ENCODE results near the gene LRP1. TPM values are rescaled to one million over a fixed set of nuclear protein-coding genes. Genes with fewer than 3 reads are reported as not detected.
A peak's percentile ranks its signal among the peaks of the same experiment; 100 is the strongest.

The LRP1 gene
- total RNA-seq, 1 donor from 2014 or later, result 277 TPM

DNA sequence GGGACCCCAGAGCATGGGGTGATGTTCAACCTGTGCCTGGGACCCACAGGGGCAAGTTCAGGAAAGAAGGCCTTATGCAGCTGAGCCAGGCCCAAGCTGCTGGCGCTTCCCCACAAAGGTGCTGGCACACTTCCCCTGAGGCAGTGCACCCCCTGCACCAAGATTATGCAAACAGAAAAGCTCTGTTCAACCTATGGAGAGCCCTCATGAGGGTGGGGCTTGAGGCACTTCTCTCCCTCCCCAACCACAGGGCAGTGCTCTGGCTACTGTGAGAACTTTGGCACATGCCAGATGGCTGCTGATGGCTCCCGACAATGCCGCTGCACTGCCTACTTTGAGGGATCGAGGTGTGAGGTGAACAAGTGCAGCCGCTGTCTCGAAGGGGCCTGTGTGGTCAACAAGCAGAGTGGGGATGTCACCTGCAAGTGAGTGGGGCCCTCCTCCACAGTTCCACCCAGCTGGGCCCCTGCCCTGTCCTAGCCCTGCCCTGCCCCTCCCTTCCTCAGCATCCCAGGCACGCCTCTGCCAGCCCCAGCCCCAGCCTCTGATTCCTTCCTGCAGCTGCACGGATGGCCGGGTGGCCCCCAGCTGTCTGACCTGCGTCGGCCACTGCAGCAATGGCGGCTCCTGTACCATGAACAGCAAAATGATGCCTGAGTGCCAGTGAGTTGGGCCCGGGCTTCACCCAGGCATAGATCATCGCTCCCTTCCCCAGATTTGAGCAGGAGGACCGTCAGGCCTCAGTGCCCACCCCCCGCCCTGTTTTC lies 82.8 kb downstream of the LRP1 start:
- no peak for DNase-seq (ENCODE audit: low spot score)

DNA sequence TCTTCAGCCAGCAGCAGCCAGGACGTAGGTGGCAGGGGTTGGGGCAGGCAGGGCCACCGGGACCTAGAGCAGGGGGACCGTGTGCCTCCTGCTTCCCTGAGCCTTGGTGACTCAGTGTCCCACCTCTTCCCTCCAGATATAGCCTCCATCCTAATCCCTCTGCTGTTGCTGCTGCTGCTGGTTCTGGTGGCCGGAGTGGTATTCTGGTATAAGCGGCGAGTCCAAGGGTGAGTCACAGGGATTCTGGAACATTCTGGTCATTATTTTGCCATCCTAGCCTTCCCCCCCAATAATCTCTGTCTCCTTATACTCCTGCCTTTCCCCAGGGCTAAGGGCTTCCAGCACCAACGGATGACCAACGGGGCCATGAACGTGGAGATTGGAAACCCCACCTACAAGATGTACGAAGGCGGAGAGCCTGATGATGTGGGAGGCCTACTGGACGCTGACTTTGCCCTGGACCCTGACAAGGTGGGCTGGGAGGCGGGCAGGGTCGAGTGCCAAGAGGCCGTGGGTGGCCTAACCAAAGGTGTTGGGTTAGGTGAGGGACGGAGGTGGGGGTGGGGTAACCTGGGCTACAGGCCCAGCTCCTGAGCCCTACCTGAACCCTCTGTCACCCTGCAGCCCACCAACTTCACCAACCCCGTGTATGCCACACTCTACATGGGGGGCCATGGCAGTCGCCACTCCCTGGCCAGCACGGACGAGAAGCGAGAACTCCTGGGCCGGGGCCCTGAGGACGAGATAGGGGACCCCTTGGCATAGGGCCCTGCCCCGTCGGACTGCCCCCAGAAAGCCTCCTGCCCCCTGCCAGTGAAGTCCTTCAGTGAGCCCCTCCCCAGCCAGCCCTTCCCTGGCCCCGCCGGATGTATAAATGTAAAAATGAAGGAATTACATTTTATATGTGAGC lies 83.8 kb downstream of the LRP1 start:
- DNase-seq (ENCODE audit: low spot score), result no peak

DNA sequence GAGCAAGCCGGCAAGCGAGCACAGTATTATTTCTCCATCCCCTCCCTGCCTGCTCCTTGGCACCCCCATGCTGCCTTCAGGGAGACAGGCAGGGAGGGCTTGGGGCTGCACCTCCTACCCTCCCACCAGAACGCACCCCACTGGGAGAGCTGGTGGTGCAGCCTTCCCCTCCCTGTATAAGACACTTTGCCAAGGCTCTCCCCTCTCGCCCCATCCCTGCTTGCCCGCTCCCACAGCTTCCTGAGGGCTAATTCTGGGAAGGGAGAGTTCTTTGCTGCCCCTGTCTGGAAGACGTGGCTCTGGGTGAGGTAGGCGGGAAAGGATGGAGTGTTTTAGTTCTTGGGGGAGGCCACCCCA lies 84.4 kb downstream of the LRP1 start:
- DNase-seq (ENCODE audit: low spot score), result no peak

DNA sequence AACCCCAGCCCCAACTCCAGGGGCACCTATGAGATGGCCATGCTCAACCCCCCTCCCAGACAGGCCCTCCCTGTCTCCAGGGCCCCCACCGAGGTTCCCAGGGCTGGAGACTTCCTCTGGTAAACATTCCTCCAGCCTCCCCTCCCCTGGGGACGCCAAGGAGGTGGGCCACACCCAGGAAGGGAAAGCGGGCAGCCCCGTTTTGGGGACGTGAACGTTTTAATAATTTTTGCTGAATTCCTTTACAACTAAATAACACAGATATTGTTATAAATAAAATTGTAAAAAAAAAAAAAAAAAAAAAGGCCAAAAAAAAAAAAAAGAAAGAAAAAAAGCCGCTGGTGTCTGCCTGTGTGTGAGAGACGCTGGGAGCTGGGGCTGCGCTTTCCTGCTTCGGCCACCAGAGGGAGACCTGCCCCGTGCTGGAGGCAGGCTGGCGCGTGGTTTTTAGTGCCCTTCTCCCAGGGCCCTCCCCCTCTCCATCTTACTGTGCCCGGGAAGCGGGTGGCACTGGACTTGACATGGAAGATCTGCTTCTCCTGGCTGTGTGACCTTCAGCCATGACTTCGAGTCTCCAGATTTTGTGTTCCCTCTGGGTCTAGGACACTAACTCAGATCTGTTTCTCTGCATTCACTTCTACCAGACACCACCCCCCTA lies 84.9 kb downstream of the LRP1 start:
- DNase-seq (ENCODE audit: low spot score), result peak; percentile 90

DNA sequence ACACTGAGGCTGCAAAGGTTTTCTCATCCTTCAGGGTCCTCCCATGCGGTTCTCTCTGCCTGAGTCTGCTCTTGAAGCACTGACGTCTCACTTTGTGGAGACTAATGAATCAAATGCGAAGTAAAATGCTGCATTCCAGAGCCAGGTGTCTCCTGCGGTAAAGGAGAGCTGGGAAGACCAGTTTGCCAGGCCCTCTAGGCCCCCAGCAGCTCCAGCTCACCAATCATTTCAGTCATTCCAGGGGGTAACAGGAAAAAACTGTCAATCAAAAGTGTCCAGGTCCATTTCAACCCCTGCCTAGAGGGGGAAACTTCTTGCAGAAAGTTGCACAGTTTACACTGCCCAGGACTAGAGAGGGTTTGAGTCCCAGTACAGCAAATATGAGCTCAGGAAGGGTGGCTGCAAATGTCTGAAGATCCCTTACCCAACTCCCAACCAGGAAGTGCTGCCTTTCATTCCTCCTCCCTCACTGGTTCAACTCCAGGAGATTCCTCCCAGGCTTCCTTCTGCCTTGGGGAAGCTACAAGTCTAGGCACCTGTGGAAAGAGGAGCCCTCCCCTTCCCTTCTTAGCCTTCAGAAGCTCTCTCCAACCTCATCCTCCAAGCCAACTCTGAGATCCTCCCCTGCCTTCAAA lies 85.6 kb downstream of the LRP1 start:
- peak; percentile 60 for DNase-seq (ENCODE audit: low spot score)

DNA sequence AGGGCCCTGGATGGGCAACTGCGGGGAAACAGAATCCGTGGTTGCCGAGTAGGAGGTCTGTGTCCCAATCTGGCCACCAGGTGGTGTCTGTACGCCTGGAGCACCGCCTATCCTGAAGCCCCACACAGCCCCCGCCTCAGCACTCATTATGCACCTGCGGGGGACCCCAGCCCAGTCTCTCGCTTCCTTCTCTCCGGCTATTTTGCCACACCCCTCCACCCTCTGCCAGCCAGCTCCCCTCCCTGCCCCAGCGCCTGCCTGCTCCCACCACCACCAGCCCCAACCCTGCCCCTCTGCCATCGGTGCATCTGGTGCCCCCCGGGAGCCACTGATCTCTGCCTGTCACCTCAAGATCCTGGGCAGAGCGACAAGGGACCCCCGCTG lies 86.1 kb downstream of the LRP1 start:
- DNase-seq (ENCODE audit: low spot score), result peak; percentile 65

DNA sequence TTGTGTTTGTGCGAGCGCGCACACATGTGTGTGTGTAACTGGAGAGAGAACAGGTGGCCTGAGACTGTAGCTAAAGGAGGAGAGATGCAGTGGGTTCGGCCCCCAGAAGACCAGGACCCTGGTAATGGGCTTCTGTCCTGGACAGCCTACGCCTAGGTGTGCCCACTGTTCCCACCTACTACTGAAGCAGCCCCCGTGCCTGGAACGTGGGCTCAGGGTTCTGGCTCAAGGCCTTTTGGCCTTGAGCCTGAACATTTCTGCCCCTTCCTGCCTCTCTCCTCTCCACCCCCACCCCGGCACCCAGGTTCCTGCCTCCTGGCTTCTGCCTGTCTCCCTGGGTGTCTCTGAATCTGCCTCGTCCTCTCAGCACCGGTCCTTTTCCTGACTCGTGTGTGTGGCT lies 86.8 kb downstream of the LRP1 start:
- no peak for DNase-seq (ENCODE audit: low spot score)

DNA sequence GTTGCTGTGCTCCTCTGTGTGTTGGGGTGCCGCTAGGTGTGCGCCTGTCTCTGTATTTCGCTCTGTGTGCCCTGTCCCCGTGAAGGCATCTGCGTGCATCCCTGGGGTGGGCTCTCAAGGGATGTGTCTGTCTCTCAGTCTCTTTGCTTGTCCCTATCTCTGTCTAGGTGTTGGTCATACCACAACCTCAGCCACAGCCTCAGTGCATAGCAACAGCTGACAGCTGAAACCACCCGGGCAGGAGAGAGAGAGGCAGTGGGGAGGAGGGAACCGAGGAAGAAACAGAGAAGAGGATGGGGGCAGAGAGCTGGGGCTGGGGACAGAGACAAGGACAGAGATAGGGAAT lies 87.4 kb downstream of the LRP1 start:
- DNase-seq (ENCODE audit: low spot score), result no peak

DNA sequence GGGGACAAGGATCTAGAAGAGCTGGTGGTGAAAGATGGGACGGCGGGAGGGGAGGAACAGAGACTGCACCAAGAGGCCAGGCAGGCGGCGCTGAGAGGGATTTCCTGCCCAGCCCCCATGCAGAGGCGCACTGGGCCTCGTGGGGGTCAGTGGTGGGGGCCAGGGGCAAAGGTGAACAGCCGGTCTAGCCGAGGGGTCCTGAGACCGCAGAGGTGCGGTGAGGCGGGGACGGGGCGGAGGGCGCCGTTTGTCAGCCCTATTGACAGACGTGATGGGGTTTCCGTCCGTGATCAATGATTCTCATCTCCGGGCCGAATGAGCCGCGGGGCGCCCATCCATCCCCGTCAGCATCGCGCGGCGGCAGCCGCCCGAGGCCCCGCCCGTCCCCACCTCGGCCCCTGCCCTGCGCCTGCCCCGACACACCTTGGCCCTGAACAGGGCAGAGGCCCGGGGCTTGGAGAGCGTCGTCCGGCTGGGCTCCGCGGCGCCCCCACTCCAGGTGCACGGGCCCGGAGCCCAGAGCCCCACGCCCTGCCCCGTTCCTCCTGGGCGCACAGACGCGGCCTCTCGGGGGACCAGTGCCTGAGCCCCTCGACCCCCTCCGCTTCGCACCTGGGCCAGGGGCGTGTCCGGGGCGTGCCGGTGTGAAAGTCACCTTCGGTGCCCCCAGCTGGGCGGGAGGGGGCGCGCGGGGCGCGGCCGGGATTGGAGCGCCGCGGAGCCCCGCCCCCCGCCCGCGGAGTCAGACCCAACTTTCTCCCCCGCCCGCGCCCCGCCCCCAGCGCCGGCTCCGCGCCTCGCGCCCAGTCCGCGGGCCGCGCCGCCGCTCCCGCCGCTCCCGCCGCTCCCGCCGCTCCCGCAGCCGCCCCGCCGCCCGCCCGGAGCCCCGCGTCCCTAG lies 88.0 kb downstream of the LRP1 start, which contains the start of gene NXPH4:
Gene NXPH4 (plus strand): TSS at position 781 of the 898 bp plus-strand sequence. CDS start 176 bp downstream, outside the sequence.
- DNase-seq (ENCODE audit: low spot score), result no peak

DNA sequence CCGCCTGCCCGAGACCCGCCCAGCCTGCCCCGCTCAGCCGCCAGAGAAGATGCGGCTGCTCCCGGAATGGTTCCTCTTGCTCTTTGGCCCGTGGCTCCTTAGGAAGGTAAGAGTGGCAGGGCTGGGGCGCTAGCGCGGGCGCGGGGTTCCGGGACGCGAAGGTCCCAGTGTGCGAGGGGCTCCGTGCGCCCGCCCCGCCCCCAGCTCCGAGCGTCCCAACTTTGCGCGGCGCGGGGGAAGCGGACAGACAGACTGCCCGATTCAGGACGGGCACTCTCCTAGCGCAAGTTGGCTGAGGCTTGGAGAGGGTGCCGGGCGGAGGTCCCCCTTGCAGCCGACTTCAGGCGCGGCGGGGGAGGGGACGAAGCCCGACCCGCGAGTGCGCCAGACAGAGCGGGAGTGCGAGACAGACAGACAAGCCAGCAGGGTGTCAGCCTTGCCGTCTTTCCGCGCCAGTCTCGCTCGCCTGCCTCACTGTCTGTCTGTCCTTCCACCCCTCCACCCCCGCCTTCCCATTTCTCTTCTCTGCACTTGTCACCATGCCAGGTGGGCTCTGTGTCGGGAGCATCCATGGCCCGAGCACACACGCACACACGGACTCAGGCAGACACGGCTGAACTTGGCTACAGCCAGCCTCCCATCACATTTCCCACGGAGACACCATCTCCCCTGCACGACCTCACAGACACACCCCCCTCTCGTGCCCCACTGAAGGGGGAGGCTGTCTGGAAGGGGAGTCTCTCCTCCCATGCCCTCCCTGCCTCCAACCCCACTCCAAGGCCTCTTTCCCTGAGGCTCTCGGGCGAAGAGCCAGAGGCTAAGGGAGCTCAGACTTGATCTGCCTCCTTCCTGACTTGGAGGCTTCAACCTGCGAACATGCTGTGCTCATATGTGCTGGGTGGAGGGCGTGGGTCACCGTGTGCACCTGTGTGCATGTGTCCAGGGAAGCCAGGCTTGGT lies 88.9 kb downstream of the LRP1 start:
- DNase-seq (ENCODE audit: low spot score), result peak; percentile 89

DNA sequence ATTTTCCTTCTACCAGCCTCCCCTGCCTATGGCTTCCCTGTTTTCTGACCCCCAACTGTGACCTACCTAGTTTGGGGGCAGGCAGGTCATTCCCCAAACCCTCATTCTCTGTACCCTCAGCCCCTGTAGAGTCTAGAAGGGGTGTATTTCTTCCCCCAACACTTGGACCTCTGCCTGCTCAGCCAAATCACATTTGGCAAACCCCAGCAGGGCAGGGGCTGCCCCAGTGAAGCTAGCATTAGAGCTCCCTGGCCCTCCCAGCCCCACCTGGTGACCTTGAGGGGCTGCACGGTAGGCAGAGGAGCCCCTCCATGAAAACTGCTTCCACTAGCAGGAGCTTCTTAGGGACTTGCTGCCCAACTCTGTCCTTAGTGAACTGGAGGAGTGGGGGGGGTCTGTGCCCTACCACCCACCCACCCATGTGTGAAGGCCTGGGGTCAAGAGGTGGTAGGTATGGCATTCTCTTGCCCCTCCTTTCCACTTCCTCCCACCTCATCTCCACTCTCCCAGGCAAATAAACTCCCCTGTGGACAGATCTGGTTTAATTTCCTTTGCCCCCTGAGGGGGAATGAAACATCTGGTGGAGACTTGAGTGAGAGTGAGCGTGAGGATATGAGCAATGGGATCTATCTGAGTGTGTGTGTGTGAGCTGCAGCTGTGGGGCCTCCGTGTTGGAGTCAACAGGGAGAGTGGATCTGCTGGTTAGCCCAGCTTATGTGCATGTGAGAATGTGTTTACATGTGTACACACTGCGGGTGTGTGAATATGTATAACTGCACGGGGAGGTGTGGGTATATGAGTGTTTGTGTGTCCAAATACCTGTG lies 90.0 kb downstream of the LRP1 start:
- DNase-seq (ENCODE audit: low spot score), result peak; percentile 47

DNA sequence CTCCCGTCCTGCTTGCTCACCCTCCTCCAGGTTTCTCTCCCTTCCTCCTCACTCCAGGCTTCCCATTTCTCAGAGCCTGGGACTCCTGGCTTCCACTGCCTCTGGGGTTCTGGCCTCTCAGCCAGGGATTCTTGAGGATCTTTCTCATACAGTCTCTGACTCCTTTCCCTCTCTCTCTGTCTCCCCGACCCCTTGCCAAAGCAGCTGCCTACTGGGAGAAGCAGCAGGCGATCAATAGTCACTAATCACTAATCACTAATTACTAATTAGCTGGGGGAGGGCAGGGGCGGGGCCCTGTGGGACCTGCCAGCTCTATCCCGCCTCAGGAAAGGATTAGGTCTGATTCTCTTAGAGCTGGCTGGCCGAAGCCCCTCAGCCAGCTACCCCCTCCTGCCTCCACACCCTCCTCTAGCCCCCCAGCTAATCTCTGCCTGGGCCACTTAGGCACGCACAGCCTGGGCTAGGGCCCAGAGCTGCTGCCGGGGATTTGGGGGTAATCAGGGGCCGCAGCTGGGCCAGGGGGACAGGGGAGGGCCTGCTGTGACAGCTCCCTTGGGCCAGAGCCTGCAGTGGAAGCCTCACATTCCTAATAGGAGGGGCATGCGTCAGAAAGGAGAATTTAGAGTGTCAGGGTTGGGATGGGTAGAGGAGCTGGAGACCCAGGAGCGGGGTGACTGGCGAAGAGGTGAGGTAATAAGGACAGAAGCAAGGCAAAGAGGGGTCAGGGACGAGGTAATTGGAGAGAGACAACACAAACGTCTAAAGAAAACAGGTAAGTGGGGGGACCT lies 91.1 kb downstream of the LRP1 start:
- DNase-seq (ENCODE audit: low spot score), result no peak

DNA sequence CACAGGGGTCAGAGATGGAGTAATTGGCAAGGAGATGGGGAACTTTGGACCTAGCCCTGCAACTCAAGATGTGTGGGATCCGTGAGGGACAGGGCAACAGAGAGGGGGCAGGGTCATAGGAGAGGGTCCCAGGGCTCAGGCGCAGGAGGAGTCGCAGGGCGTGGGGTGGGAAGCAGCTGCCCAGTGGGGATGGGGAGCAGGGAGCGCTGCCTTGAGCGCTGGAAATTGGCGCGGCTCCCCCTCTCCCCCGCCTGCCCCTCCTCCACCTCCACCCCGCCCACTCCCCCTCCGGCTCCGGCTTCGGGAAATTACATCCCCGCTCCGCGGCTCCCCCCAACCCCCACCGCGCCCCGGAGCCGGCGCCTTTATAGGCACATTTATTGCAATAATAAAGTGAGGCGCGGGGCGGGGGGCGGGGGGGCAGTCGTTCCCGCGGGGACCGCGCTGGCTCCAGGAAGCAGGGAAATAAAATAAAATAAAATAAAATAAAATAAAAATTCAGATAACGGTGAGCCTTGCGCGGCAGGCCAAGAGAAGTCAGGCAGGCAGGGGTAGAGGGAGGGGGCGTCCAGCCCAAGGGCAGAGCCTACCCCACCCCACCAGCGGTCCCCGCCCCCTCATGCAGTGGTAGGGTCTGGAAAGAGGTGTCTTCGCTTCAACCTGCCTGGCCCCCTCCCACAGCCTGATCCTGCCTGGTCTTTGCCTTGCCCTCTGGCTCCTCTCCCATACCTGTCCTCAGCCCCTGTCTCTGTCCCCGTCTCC lies 91.9 kb downstream of the LRP1 start:
- no peak for DNase-seq (ENCODE audit: low spot score)

DNA sequence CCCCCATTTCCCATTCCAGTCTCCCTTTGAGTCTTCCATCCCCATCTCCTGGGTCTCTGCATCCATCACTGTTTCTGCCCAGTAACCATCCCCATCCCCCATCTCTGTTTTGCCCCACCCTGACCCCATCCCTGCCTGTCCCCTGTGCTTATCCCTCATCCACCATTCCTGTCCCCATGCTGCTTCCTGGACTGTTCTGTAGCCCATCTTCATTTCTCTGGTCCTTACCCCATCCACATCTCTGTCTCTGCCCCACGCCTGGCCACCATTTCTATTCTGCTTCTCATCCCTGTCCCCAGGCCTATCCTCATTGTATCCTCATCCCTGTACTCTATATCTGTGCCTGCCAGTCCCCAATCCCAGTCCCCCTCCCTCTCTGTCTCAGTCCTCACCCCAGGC lies 92.5 kb downstream of the LRP1 start:
- no peak for DNase-seq (ENCODE audit: low spot score)

DNA sequence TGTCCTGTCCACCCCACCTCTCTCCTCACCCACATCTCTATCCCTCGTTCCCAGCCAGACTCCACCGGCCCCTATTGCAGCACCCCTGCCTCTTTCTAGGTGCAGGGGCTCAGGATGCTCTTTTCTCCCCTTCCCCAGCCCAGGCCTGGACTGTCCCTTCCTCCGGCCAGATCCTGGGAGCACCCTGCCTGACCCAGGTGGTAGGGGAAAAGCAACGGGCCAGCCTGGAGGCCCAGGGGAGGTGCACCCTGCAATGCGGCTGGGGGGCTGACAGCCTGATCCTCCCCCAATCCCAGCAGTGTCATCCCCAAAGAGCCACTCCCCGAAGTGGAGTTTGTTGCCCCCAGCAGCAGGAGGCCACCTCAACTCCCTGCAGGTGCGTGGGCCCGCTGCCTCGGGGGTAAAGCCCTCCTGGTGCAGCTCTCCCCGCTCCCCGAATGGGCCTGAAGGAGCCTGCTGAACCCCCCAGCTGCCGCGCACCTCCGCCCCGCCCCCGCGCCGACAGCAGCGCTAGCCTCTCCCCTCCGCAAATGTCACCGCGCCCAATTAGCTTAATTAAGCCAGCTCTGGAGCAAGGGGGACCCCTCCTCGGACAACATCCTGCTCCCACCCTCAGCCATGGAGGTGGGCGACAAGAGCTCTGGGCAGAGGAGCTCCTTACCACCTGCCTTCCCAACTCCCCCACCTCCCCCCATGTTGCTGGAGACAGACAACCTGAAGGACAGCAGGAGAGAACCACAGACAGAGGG lies 93.1 kb downstream of the LRP1 start:
- DNase-seq (ENCODE audit: low spot score), result no peak
